K562 (cell line): ENCODE data around the gene GNG3. TPM values are rescaled to one million over a fixed set of nuclear protein-coding genes. Genes with fewer than 3 reads are reported as not detected.

Source experiments
- ATAC-seq: fragments of 200-7000 bp; cut with Tn5 transposase; 3 replicates; pipeline ENCODE4 v1.9.1; 2020; ENCODE audit warnings: moderate library complexity
- BruUV-seq: library from RNA; stranded (reverse); fragments of 400-500 nt; replicated peaks from 2 replicates; lab custom pipeline; 2021; lab: Mats Ljungman, UMichigan
- CTCF ChIA-PET: fragments of 300-600 bp; formaldehyde crosslinking; extraction: SDS; loops from one replicate; lab custom pipeline; 2021; ENCODE audit warnings: low intra/inter-chr PET ratio; lab: Yijun Ruan, JAX
- POLR2A ChIA-PET: fragments of 300-600, 350-650 bp; sonication (Branson Sonifier 250); formaldehyde crosslinking; extraction: SDS; loops from one replicate; lab custom pipeline; 2021; ENCODE audit warnings: antibody characterized with exemption, inconsistent platforms; lab: Yijun Ruan, JAX
- DNase-seq, 4 experiments: peaks; one replicate each; pipeline versions ENCODE4 v3.0.0 to v3.0.0-alpha.2; 2011 to 2018; ENCODE audit warnings: low spot score in 3 of 4, mixed read lengths in 3 of 4; ENCODE audit errors: extremely low read depth in 1 of 4
- FAIRE-seq: peaks from 2 replicates; lab custom pipeline; 2011; peaks lifted over from hg19 to GRCh38; lab: Jason Lieb, UNC
- H2AFZ ChIP-seq: 2 replicates; pipeline ENCODE4 v1.6.0; 2011; ENCODE audit warnings: low read depth, low read length, control low read depth, inconsistent platforms
- H3K27ac ChIP-seq: fragments of 200-600 bp; 3 replicates; pipeline ENCODE4 v1.8.0; 2011; ENCODE audit warnings: low read depth, mild to moderate bottlenecking, control low read depth, inconsistent platforms, low read length, moderate library complexity, mixed read lengths; ENCODE audit errors: extremely low read depth
- H3K27me3 ChIP-seq, 2 experiments: fragments of 300-600 bp in 1 of 2; 2 replicates in 1 of 2; 3 replicates in 1 of 2; pipeline versions ENCODE4 v1.6.0 to v1.8.0; 2011; ENCODE audit warnings: inconsistent platforms in 2 of 2, low read length in 2 of 2, mild to moderate bottlenecking in 1 of 2, mixed read lengths in 1 of 2, moderate library complexity in 1 of 2; ENCODE audit not compliant: control insufficient read depth in 2 of 2, insufficient read depth in 2 of 2
- H3K36me3 ChIP-seq: fragments of 300-600 bp; 3 replicates; pipeline ENCODE4 v1.8.0; 2011; ENCODE audit warnings: mild to moderate bottlenecking, low read length, inconsistent platforms; ENCODE audit not compliant: control insufficient read depth, insufficient read depth
- H3K4me1 ChIP-seq, 2 experiments: fragments of 200-600 bp in 1 of 2; replicated peaks in 1 of 2; 2 replicates in 1 of 2; 3 replicates in 1 of 2; pipeline versions ENCODE4 v1.5.1 to v1.8.0; 2011; ENCODE audit warnings: inconsistent platforms in 2 of 2, low read length in 2 of 2, mild to moderate bottlenecking in 1 of 2, mixed read lengths in 1 of 2, moderate library complexity in 1 of 2; ENCODE audit not compliant: control insufficient read depth in 2 of 2, insufficient read depth in 2 of 2
- H3K4me2 ChIP-seq: 2 replicates; pipeline ENCODE4 v1.6.1; 2011; ENCODE audit warnings: low read length, control low read depth, inconsistent platforms, mixed read lengths; ENCODE audit not compliant: insufficient read depth
- H3K4me3 ChIP-seq: fragments of 200-600 bp; sonication (generic), shearing (Covaris generic); 2 replicates; pipeline ENCODE4 v1.5.1; 2016; ENCODE audit warnings: control low read depth, inconsistent platforms
- H3K79me2 ChIP-seq: fragments of 200-600 bp; 3 replicates; pipeline ENCODE4 v1.8.0; 2011; ENCODE audit warnings: low read length, inconsistent platforms; ENCODE audit not compliant: control insufficient read depth, insufficient read depth
- H3K9ac ChIP-seq, 2 experiments: 2 replicates each; pipeline versions ENCODE4 v1.6.0 to v1.6.1; 2011; ENCODE audit warnings: low read depth in 2 of 2, low read length in 2 of 2, control low read depth in 1 of 2, inconsistent platforms in 1 of 2, mild to moderate bottlenecking in 1 of 2, mixed read lengths in 1 of 2; ENCODE audit not compliant: insufficient read depth in 1 of 2
- H3K9me1 ChIP-seq: one replicate; pipeline ENCODE4 v1.6.0; 2011; ENCODE audit warnings: inconsistent platforms, mild to moderate bottlenecking, low read length, moderate library complexity; ENCODE audit not compliant: control insufficient read depth, insufficient read depth
- H3K9me3 ChIP-seq: replicated peaks from 2 replicates; pipeline ENCODE4 v1.5.1; 2011; ENCODE audit warnings: low read depth, low read length, inconsistent platforms; ENCODE audit not compliant: control insufficient read depth, insufficient read depth
- H4K20me1 ChIP-seq: replicated peaks from 2 replicates; pipeline ENCODE4 v1.6.1; 2011; ENCODE audit warnings: low read length, inconsistent platforms, mixed read lengths; ENCODE audit not compliant: control insufficient read depth, insufficient read depth
- ETS1 ChIP-seq: conservative IDR thresholded peaks from 2 replicates; pipeline ENCODE4 v1.6.1; 2011; ENCODE audit warnings: low read depth, mild to moderate bottlenecking, low read length; ENCODE audit not compliant: control insufficient read depth
- FOXP4 ChIP-seq: sonication (generic); formaldehyde crosslinking; IDR thresholded peaks from 2 replicates; pipeline ENCODE4 v1.8.0; 2022; ENCODE audit warnings: mild to moderate bottlenecking, missing genetic modification reagents, borderline replicate concordance
- GTF2B ChIP-seq: IDR thresholded peaks from 2 replicates; pipeline ENCODE4 v1.6.1; 2011; ENCODE audit not compliant: insufficient read length; ENCODE audit errors: extremely low read depth
- ILK ChIP-seq: fragments of 450-650 bp; IDR thresholded peaks from 2 replicates; pipeline ENCODE4 v1.6.1; 2016; ENCODE audit warnings: missing genetic modification characterization, low read depth, mild to moderate bottlenecking, missing compliant biosample characterization, moderate library complexity, borderline replicate concordance
- KAT2B ChIP-seq: IDR thresholded peaks from one replicate; pipeline ENCODE4 v1.6.1; 2012; ENCODE audit warnings: low read depth, mild to moderate bottlenecking, control low read depth, inconsistent platforms, low read length, moderate library complexity
- SP2 ChIP-seq: IDR thresholded peaks from 2 replicates; pipeline ENCODE4 v1.6.1; 2011; ENCODE audit warnings: mild to moderate bottlenecking, low read depth, low read length, moderate library complexity; ENCODE audit not compliant: poor library complexity, severe bottlenecking; ENCODE audit errors: extremely low read depth
- THAP12 ChIP-seq: fragments of 250-450 bp; sonication (Bioruptor Pico); IDR thresholded peaks from 2 replicates; pipeline ENCODE4 v1.9.0; 2021; ENCODE audit warnings: mild to moderate bottlenecking, inconsistent platforms
- ZC3H8 ChIP-seq: fragments of 450-650 bp; IDR thresholded peaks from 2 replicates; pipeline ENCODE4 v1.6.1; 2017
- ZNF384 ChIP-seq: IDR thresholded peaks from 2 replicates; pipeline ENCODE4 v1.6.1; 2012; ENCODE audit warnings: low read depth, low read length, improper control_type of control experiment
- in situ Hi-C: fragments of 300-500 bp; cut with MboI; formaldehyde crosslinking; loops from 4 replicates; pipeline ENCODE4 v1.15.0; 2018; ENCODE audit warnings: inconsistent platforms, mixed read lengths
- intact Hi-C: fragments of 100-400 bp; cut with micrococcal nuclease; formaldehyde crosslinking; loops from 2 replicates; pipeline ENCODE4 v1.14.2; 2022
- polyA plus RNA-seq, 8 experiments: library from polyadenylated mRNA; depleted of rRNA in 4 of 8; stranded (reverse) in 5 of 8; unstranded in 3 of 8; fragments of >200 nt; fragmentation: Nextera tagmentation in 2 of 8; fragmentation: Illumina TruSeq in 1 of 8; extraction: Ambion mirVana in 2 of 8; extraction: Trizol in 1 of 8; gene quantifications; 2 replicates each; pipeline versions ENCODE4 v1.2.1 to v1.2.3, GENCODE V29; 2011 to 2014; ENCODE audit warnings: inconsistent platforms in 1 of 8, missing spikeins in 1 of 8
- total RNA-seq, 7 experiments: library from RNA; depleted of rRNA in 6 of 7; stranded (reverse); fragments of >200 nt in 6 of 7; fragmentation: Illumina TruSeq in 2 of 7; extraction: Trizol in 2 of 7; gene quantifications; 2 replicates each; pipeline versions ENCODE4 v1.2.1 to v1.2.3, GENCODE V29; 2011 to 2021; ENCODE audit warnings: low replicate concordance in 1 of 7

The GNG3 gene
- total and polyA plus RNA-seq, 9 of the 15 experiments (the other 6 are each of a cell fraction or from before 2014, with no cell fraction given), result 0.07 TPM; not detected in 8

- ATAC-seq (no peak), FAIRE-seq (no peak), DNase-seq (no peak)
- Histone ChIP-seq H3K9me3 (no peaks in the 10 kb centered on the region), H4K20me1 (no peaks in the 10 kb centered on the region), H3K9ac (no peak overlapping the region), H3K4me2 (no peak overlapping the region), H3K4me1 (no peaks in the 10 kb centered on the region), H3K27me3 (no peaks in the 10 kb centered on the region), H3K36me3 (peaks cover 47% of the 10 kb centered on the region; the same call in 2 of the 3 replicates), H3K9me1 (peaks cover 2% of the 10 kb centered on the region), H3K79me2 (no peaks in the 10 kb centered on the region), H3K4me3 (no peak overlapping the region), H2AFZ (no peak overlapping the region), H3K27ac (no peak overlapping the region)
- ChIA-PET CTCF (interaction anchor here (0.6 kb wide), 1 partner anchor 15 kb away, joined by 3 read pairs; no protein-coding TSS in a partner anchor), POLR2A (interaction anchor here (0.6 kb wide), 2 partner anchors 121 to 290 kb away, joined by 3 read pairs; no protein-coding TSS in a partner anchor)
- no TSS peak for BruUV-seq
- intact Hi-C loops (no loop called here), in situ Hi-C loops (no loop called here)
- TF ChIP-seq ETS1 (no peak), KAT2B (no peak), FOXP4 (CRISPR knock-in tag) (no peak), GTF2B (no peak), ILK (tag) (no peak), ZNF384 (no peak), SP2 (no peak), ZC3H8 (no peak), THAP12 (CRISPR knock-in tag) (no peak)
These were observed 29.7 kb downstream of the GNG3 start for GRCh38 chr11:62737196-62737595.
